ENCODE data around the gene EFCAB8. TPM values are rescaled to one million over a fixed set of nuclear protein-coding genes. Genes with fewer than 3 reads are reported as not detected.
"Not testable (repeated sequence)": the region's sequence is repeated elsewhere in the genome, so short reads cannot be mapped to it uniquely, and the experiment has no call there.

EFCAB8 gene
- total RNA-seq, 8 experiments from 2014 or later = 0.05 to 0.73 (median 0.17) TPM; not detected in 3

GRCh38 chr20:32848846-32849245 is 9.9 kb upstream of the EFCAB8 start:
- in situ Hi-C loops (cut with MboI; ENCODE audit: low pct_unique_long_range_greater_than_20kb in 2 of 9, low sequenced_read_pairs in 9 of 9, unreplicated experiment in 9 of 9) = no loop called here
- Histone ChIP-seq H3K27ac (no peak overlapping the region), H3K4me1 (replicated peaks in 1 of 2) (no peaks in the 10 kb centered on the region), H3K4me3 (no peak overlapping the region)
- no peak for ATAC-seq (replicated peaks in 6 of 8)
- 80 to 100% (median 95%) methylated on average over 1 to 6 of the region's 6 CpGs; no CpG with 5 or more reads in 1 of the 10 experiments for WGBS, 10 experiments

DNA sequence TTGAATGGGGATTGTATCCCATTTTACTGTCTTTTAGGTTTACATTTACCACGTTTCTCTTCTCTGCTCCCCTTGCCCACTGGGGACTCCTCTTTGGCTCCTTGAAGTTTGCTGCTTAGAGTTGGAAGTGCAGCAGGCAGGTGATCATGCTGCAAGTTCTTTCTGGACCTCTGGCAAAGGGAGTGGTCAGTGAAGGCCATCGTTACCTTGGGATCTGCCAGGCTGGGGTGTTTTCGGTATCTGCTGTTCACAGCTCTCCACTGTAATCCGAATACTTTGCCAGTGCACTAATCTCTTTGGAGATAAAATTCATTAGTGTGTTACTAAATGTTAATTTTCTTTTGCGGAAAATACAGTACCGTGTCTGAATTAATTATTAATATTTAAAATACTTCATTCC is 9.1 kb upstream of the EFCAB8 start:
- Histone ChIP-seq H3K27ac (no peak overlapping the region), H3K4me3 (no peak overlapping the region), H3K4me1 (replicated peaks in 1 of 2) (no peaks in the 10 kb centered on the region)
- 20 to 100% (median 96%) methylated on average over 1 to 5 of the region's 6 CpGs for WGBS, 10 experiments
- in situ Hi-C loops (cut with MboI; ENCODE audit: low pct_unique_long_range_greater_than_20kb in 2 of 9, low sequenced_read_pairs in 9 of 9, unreplicated experiment in 9 of 9) = no loop called here
- no peak for ATAC-seq (replicated peaks in 6 of 8)

DNA sequence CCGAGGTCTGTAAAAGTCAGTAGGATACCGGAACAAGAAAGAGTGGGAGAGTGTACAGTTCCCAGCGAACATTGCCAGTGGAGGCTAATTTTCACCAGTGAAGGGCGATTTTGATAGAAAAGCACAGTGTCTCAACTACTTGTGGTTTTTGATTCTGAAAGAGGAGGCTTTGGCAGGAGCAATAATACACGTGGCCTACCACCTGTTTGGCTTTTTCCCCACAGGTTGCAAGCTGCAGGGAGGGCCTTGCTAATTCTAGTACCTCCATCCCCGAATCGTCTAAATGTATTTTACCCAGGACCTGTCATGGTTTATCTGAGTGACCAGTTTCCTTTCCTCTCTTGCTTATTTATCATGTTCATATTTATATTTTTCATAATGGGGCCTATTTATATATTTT is 3.3 kb upstream of the EFCAB8 start:
- 78 to 100% (median 93%) methylated on average over 1 to 7 of the region's 7 CpGs for WGBS, 10 experiments
- no peak overlapping the region for H3K27ac ChIP-seq
- no peak overlapping the region for H3K4me3 ChIP-seq
- H3K4me1 ChIP-seq (replicated peaks in 1 of 2) = no peaks in the 10 kb centered on the region
- in situ Hi-C loops (cut with MboI; ENCODE audit: low pct_unique_long_range_greater_than_20kb in 2 of 9, low sequenced_read_pairs in 9 of 9, unreplicated experiment in 9 of 9) = no loop called here
- ATAC-seq (replicated peaks in 6 of 8) = no peak

DNA sequence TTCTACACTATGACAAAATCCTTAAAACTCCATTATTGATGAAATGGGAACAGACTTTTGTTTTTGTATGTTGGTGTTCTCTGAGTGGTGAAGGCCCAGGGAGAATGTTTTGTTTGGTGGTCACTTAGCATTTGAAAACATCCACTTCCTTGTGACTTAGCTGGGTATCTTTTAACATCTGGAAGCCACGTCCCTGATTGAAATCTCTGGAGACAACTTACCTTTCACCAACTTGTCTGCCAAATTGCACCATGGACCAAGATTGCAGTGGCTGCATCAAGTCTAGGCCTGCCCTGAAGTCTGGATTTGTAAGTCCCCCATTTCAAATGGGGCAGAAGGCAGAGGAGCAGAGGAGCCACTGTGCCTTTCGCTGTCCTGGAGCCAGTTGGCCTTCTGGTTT is 534 bp upstream of the EFCAB8 start:
- ATAC-seq (replicated peaks in 6 of 8) = no peak
- Histone ChIP-seq H3K27ac (no peak overlapping the region), H3K4me1 (replicated peaks in 1 of 2) (no peaks in the 10 kb centered on the region), H3K4me3 (no peak overlapping the region)
- in situ Hi-C loops (cut with MboI; ENCODE audit: low pct_unique_long_range_greater_than_20kb in 2 of 9, low sequenced_read_pairs in 9 of 9, unreplicated experiment in 9 of 9) = no loop called here
- WGBS, 10 experiments = 40 to 100% (median 100%) methylated on average over 1 to 2 of the region's 2 CpGs; no CpG with 5 or more reads in 6 of the 10 experiments

DNA sequence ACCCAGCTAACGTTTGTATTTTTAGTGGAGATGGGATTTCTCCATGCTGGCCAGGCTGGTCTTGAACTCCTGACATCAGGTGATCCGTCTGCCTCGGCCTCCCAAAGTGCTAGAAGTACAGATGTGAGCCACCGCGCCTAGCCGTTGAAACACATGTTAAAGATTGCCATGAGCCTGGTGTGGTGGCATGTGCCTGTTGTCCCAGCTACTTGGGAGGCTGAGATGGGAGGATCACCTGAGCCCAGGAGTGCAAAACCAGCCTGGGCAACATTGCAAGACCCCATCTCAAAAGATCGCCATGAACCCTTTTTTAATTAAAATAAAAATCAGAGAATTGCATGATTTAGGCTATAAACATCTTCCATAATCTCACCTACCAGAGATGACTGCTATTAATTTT is 2.7 kb downstream of the EFCAB8 start:
- H3K4me3 ChIP-seq = no peak overlapping the region
- ATAC-seq (replicated peaks in 6 of 8) = no peak
- no peaks in the 10 kb centered on the region for H3K4me1 ChIP-seq (replicated peaks in 1 of 2)
- in situ Hi-C loops (cut with MboI; ENCODE audit: low pct_unique_long_range_greater_than_20kb in 2 of 9, low sequenced_read_pairs in 9 of 9, unreplicated experiment in 9 of 9) = no loop called here
- WGBS, 10 experiments = 73 to 100% (median 78%) methylated on average over 1 to 6 of the region's 7 CpGs; no CpG with 5 or more reads in 4 of the 10 experiments
- H3K27ac ChIP-seq = no peak overlapping the region

GRCh38 chr20:32869562-32869961 is 10.8 kb downstream of the EFCAB8 start:
- in situ Hi-C loops (cut with MboI; ENCODE audit: low pct_unique_long_range_greater_than_20kb in 2 of 9, low sequenced_read_pairs in 9 of 9, unreplicated experiment in 9 of 9) = no loop called here
- ATAC-seq (replicated peaks in 6 of 8) = peak in 2 of 8 experiments; percentile 31 to 91
- 0 to 80% (median 49%) methylated on average over 1 of the region's 2 CpGs; no CpG with 5 or more reads in 2 of the 10 experiments for WGBS, 10 experiments
- Histone ChIP-seq H3K4me3 (no peak overlapping the region), H3K27ac (no peak overlapping the region), H3K4me1 (replicated peaks in 1 of 2) (no peaks in the 10 kb centered on the region)

DNA sequence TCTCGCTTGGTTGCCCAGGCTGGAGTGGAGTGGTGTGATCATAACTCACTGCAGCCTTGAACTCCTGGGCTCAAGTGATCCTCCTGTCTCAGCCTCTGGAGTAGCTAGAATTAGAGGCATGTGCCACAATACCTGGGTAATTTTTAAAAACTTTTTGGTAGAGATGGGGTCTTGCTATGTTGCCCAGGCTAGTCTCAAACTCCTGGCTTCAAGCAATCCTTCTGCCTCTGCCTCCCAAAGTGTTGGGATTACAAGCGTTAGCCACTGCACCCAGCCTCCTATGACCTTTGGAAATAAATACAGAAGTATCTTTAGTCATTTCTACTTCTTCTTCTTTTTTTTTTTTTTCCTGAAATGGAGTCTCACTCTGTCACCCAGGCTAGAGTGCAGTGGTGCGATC is 11.8 kb downstream of the EFCAB8 start:
- H3K27ac ChIP-seq; H3K4me1 ChIP-seq (replicated peaks in 1 of 2); in situ Hi-C loops (cut with MboI; ENCODE audit: low pct_unique_long_range_greater_than_20kb in 2 of 9, low sequenced_read_pairs in 9 of 9, unreplicated experiment in 9 of 9); H3K4me3 ChIP-seq; ATAC-seq (replicated peaks in 6 of 8): not testable (repeated sequence)
- 80 to 100% (median 90%) methylated on average over 1 to 3 of the region's 3 CpGs; no CpG with 5 or more reads in 3 of the 10 experiments for WGBS, 10 experiments

DNA sequence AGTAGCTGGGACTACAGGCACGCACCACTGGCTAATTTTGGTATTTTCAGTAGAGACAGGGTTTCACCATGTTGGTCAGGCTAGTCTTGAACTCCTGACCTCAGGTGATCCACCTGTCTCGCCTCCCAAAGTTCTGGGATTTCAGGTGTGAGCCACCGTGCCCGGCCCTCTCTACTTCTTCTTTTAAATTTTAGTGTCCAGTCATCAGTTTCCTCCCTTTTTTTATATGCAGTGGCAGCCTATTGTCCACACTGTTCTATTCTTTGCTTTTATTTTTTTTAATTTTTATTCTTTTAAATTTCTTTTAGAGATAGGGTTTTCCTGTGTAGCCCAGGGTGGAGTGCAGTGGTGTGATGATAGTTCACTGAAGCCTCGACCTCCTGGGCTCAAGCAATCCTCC is 12.3 kb downstream of the EFCAB8 start:
- no peak overlapping the region for H3K4me3 ChIP-seq
- H3K4me1 ChIP-seq (replicated peaks in 1 of 2) = no peaks in the 10 kb centered on the region
- no peak overlapping the region for H3K27ac ChIP-seq
- in situ Hi-C loops (cut with MboI; ENCODE audit: low pct_unique_long_range_greater_than_20kb in 2 of 9, low sequenced_read_pairs in 9 of 9, unreplicated experiment in 9 of 9) = no loop called here
- 17 to 100% (median 68%) methylated on average over 1 to 5 of the region's 5 CpGs for WGBS, 10 experiments
- ATAC-seq (replicated peaks in 6 of 8) = no peak

DNA sequence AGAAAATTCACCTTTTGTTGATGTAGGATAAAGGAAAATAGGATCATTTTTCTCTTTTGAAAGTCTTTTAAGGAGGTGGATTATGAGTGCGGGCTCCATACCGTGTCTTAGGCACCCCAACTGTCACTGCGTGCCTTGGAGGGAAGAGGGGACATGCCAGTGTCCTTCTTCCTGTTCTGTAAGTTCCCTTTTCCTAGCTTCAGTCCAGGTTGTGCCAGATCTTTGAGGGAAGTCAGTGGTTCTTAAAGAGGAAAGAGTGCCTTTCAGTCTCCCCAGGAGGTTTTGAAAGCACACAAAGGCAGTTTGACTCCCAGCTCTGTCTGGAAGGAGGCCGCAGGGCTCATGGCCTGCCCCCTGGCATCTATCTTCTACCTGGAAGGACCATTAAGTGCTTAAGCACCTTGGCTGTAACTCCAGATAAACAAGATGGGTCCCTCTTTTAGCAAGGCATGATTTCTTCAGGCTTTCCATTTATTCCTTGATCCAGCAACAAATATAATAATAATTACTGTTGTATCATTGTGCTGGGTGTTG is 13.0 kb downstream of the EFCAB8 start:
- H3K4me3 ChIP-seq = no peak overlapping the region
- WGBS, 10 experiments = 25 to 100% (median 60%) methylated on average over 1 to 4 of the region's 4 CpGs; no CpG with 5 or more reads in 2 of the 10 experiments
- in situ Hi-C loops (cut with MboI; ENCODE audit: low pct_unique_long_range_greater_than_20kb in 2 of 9, low sequenced_read_pairs in 9 of 9, unreplicated experiment in 9 of 9) = no loop called here
- H3K27ac ChIP-seq = no peak overlapping the region
- H3K4me1 ChIP-seq (replicated peaks in 1 of 2) = no peaks in the 10 kb centered on the region
- ATAC-seq (replicated peaks in 6 of 8) = no peak

GRCh38 chr20:32872266-32872665 is 13.5 kb downstream of the EFCAB8 start:
- 63 to 100% (median 88%) methylated on average over 1 to 6 of the region's 6 CpGs; no CpG with 5 or more reads in 4 of the 10 experiments for WGBS, 10 experiments
- in situ Hi-C loops (cut with MboI; ENCODE audit: low pct_unique_long_range_greater_than_20kb in 2 of 9, low sequenced_read_pairs in 9 of 9, unreplicated experiment in 9 of 9) = no loop called here
- H3K4me3 ChIP-seq = no peak overlapping the region
- ATAC-seq (replicated peaks in 6 of 8) = no peak
- H3K4me1 ChIP-seq (replicated peaks in 1 of 2) = no peaks in the 10 kb centered on the region
- H3K27ac ChIP-seq = no peak overlapping the region

GRCh38 chr20:32875673-32876072 is 16.9 kb downstream of the EFCAB8 start:
- WGBS, 10 experiments = 62 to 83% (median 80%) methylated on average over 1 to 6 of the region's 9 CpGs; no CpG with 5 or more reads in 7 of the 10 experiments
- no peak for ATAC-seq (replicated peaks in 6 of 8)
- in situ Hi-C loops (cut with MboI; ENCODE audit: low pct_unique_long_range_greater_than_20kb in 2 of 9, low sequenced_read_pairs in 9 of 9, unreplicated experiment in 9 of 9) = no loop called here
- Histone ChIP-seq H3K27ac (no peak overlapping the region), H3K4me3 (no peak overlapping the region), H3K4me1 (replicated peaks in 1 of 2) (no peaks in the 10 kb centered on the region)

DNA sequence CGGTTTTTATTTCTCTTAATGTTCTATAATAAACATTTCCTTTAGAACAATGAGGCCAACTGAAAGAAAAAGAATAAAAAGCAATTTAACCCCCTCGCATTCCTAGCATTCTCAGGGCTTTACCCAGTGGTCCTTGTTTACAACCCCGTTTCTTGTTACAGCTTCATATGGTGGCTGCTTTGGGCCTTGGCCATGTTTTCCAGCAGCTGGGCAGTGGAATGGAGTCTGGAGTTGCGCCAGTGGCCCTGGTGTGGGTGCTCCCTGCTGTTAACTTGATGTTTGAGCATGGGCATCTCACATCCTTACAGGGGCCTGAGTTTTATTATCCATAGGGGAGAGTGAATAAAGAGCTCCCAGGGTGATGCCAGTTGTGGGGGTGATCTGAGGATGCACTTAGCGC is 18.8 kb downstream of the EFCAB8 start:
- WGBS, 10 experiments = 20 to 100% (median 76%) methylated on average over 1 to 4 of the region's 5 CpGs; no CpG with 5 or more reads in 2 of the 10 experiments
- in situ Hi-C loops (cut with MboI; ENCODE audit: low pct_unique_long_range_greater_than_20kb in 2 of 9, low sequenced_read_pairs in 9 of 9, unreplicated experiment in 9 of 9) = no loop called here
- Histone ChIP-seq H3K27ac (no peak overlapping the region), H3K4me3 (no peak overlapping the region), H3K4me1 (replicated peaks in 1 of 2) (no peaks in the 10 kb centered on the region)
- no peak for ATAC-seq (replicated peaks in 6 of 8)

DNA sequence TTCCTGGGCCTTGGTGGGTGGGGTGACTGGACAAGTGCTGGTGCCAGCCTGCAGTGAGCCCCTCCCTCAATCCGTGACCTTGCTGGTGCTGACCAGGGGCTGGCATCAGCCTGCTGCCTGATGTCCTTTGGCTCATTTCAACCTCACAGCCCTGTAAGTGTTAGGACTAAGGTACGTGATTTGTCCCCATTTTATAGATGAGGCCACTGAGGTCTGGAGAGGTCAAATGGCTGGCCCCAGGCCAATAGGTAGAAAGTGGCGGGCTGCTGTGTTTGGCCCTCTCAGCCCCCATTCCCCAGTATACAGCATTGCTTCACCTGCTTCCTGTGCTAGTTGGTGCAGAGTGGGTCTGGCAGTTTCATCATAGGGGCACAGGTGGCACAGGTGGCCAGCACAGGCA is 20.1 kb downstream of the EFCAB8 start:
- in situ Hi-C loops (cut with MboI; ENCODE audit: low pct_unique_long_range_greater_than_20kb in 2 of 9, low sequenced_read_pairs in 9 of 9, unreplicated experiment in 9 of 9) = no loop called here
- Histone ChIP-seq H3K4me3 (no peak overlapping the region), H3K27ac (no peak overlapping the region), H3K4me1 (replicated peaks in 1 of 2) (no peaks in the 10 kb centered on the region)
- ATAC-seq (replicated peaks in 6 of 8) = no peak
- WGBS, 10 experiments = 89 to 100% methylated on average over 1 of the region's 3 CpGs; no CpG with 5 or more reads in 8 of the 10 experiments

DNA sequence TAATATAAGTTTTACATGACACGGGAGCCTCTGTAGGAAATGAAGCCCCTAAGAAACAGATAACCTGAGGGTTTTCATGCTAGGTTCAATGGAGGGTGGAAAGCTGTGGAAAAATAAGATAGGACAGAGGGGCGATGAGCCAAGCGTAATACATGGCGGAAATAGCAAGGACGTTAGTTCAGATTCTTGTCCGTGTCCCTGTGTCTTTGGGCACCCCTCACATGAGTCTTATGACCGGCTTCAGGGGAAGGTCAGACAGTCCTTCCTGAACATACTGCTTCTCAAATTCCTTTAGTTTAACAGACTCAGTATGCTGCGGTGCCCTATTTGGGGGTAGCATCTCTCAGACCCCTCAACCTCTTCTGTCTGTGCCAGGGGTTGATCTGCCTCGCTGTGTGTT is 20.8 kb downstream of the EFCAB8 start:
- 60 to 94% (median 86%) methylated on average over 1 to 7 of the region's 9 CpGs; no CpG with 5 or more reads in 3 of the 10 experiments for WGBS, 10 experiments
- in situ Hi-C loops (cut with MboI; ENCODE audit: low pct_unique_long_range_greater_than_20kb in 2 of 9, low sequenced_read_pairs in 9 of 9, unreplicated experiment in 9 of 9) = no loop called here

More for the DNA sequence above, 20.8 kb downstream of the EFCAB8 start:
- no peak overlapping the region for H3K27ac ChIP-seq
- no peak overlapping the region for H3K4me3 ChIP-seq
- no peak for ATAC-seq (replicated peaks in 6 of 8)
- no peaks in the 10 kb centered on the region for H3K4me1 ChIP-seq (replicated peaks in 1 of 2)
